Karpas-422 (cell line): Measurements from ENCODE around the gene N4BP3. TPM values are rescaled to one million over a fixed set of nuclear protein-coding genes. Genes with fewer than 3 reads are reported as not detected.

Experiments
- DNase-seq: peaks from one replicate; pipeline ENCODE4 v3.0.0-alpha.2; 2015
- H2AFZ ChIP-seq: fragments of 200-600 bp; sonication (generic); 2 replicates; pipeline ENCODE4 v1.6.1; 2014; ENCODE audit warnings: antibody characterized with exemption, low read length, mixed read lengths
- H3K27ac ChIP-seq: fragments of 200-600 bp; sonication (generic); 2 replicates; pipeline ENCODE4 v1.5.1; 2014; ENCODE audit warnings: mild to moderate bottlenecking, low read length, moderate library complexity
- H3K27me3 ChIP-seq: fragments of 200-600 bp; sonication (generic); 2 replicates; pipeline ENCODE4 v1.6.1; 2014; ENCODE audit warnings: low read length, mixed read lengths
- H3K36me3 ChIP-seq: fragments of 200-600 bp; sonication (generic); 2 replicates; pipeline ENCODE4 v1.6.1; 2014; ENCODE audit warnings: low read length, mixed read lengths; ENCODE audit not compliant: insufficient read depth
- H3K4me1 ChIP-seq: fragments of 200-600 bp; sonication (generic); 2 replicates; pipeline ENCODE4 v1.6.1; 2014; ENCODE audit warnings: mild to moderate bottlenecking, low read length, mixed read lengths
- H3K4me2 ChIP-seq: fragments of 200-600 bp; sonication (generic); 2 replicates; pipeline ENCODE4 v1.6.1; 2014; ENCODE audit warnings: low read length, low read depth, mild to moderate bottlenecking; ENCODE audit not compliant: poor library complexity, severe bottlenecking
- H3K4me3 ChIP-seq: fragments of 200-600 bp; sonication (generic); 2 replicates; pipeline ENCODE4 v1.5.1; 2014; ENCODE audit warnings: mild to moderate bottlenecking, antibody characterized with exemption, low read length, mixed read lengths
- H3K79me2 ChIP-seq: fragments of 200-600 bp; sonication (generic); 2 replicates; pipeline ENCODE4 v1.6.1; 2014; ENCODE audit warnings: mild to moderate bottlenecking, low read length, mixed read lengths
- H3K9ac ChIP-seq: fragments of 200-600 bp; sonication (generic); 2 replicates; pipeline ENCODE4 v1.6.0; 2014; ENCODE audit warnings: low read length
- H3K9me2 ChIP-seq: fragments of 200-600 bp; sonication (generic), shearing (Covaris generic); replicated peaks from 2 replicates; pipeline ENCODE4 v1.6.0; 2014; ENCODE audit warnings: mild to moderate bottlenecking, low read length, moderate library complexity; ENCODE audit not compliant: insufficient read depth
- H3K9me3 ChIP-seq: fragments of 300-700, 200-600 bp; sonication (generic); 2 replicates; pipeline ENCODE4 v1.6.1; 2014; ENCODE audit warnings: low read length, mixed read lengths
- H4K20me1 ChIP-seq: fragments of 200-600 bp; sonication (generic); 2 replicates; pipeline ENCODE4 v1.6.1; 2014; ENCODE audit warnings: mild to moderate bottlenecking, antibody characterized with exemption, low read length, low read depth; ENCODE audit not compliant: insufficient read depth
- total RNA-seq: library from RNA; depleted of rRNA; stranded (reverse); fragments of >200 nt; shearing (Covaris generic); gene quantifications from 2 replicates; pipeline ENCODE4 v1.2.3, GENCODE V29; 2014; ENCODE audit warnings: low replicate concordance

Gene N4BP3
- total RNA-seq, 1 experiment from 2014 or later, result 1.2 TPM

- no peaks in the 10 kb centered on the region for H4K20me1 ChIP-seq
- H3K9me3 ChIP-seq, result no peaks in the 10 kb centered on the region
- H3K79me2 ChIP-seq, result no peaks in the 10 kb centered on the region
- no peak overlapping the region for H3K9ac ChIP-seq
- no peaks in the 10 kb centered on the region for H3K36me3 ChIP-seq
- H3K27ac ChIP-seq, result no peak overlapping the region
- no peak for DNase-seq
- H3K4me3 ChIP-seq, result no peak overlapping the region
- no peaks in the 10 kb centered on the region for H3K9me2 ChIP-seq
- H3K4me1 ChIP-seq, result peaks cover 7% of the 10 kb centered on the region
- H3K4me2 ChIP-seq, result no peak overlapping the region
- no peaks in the 10 kb centered on the region for H3K27me3 ChIP-seq
- no peak overlapping the region for H2AFZ ChIP-seq
Measured at GRCh38 chr5:178106556-178107239, 6.6 kb upstream of the N4BP3 start.

- Histone ChIP-seq H3K79me2 (no peaks in the 10 kb centered on the region), H3K27me3 (no peaks in the 10 kb centered on the region; the same call in 1 of the 2 replicates), H4K20me1 (no peaks in the 10 kb centered on the region), H3K4me2 (no peak overlapping the region), H3K9me2 (no peaks in the 10 kb centered on the region), H3K9me3 (no peaks in the 10 kb centered on the region), H3K36me3 (no peaks in the 10 kb centered on the region), H3K9ac (no peak overlapping the region), H2AFZ (no peak overlapping the region), H3K27ac (no peak overlapping the region), H3K4me3 (no peak overlapping the region), H3K4me1 (peaks cover 7% of the 10 kb centered on the region)
- DNase-seq, result no peak
Measured at GRCh38 chr5:178107756-178108310, 5.5 kb upstream of the N4BP3 start.

- H3K4me1 ChIP-seq, result peaks cover 7% of the 10 kb centered on the region
- DNase-seq, result no peak
Measured at GRCh38 chr5:178108446-178108845, 4.9 kb upstream of the N4BP3 start.

GRCh38 chr5:178108966-178109365 lies 4.4 kb upstream of the N4BP3 start:
- peak; percentile 56 for DNase-seq
- H3K79me2 ChIP-seq, result no peaks in the 10 kb centered on the region
- no peaks in the 10 kb centered on the region for H4K20me1 ChIP-seq
- H3K9me2 ChIP-seq, result no peaks in the 10 kb centered on the region
- H3K9me3 ChIP-seq, result no peaks in the 10 kb centered on the region
- no peak overlapping the region for H3K4me2 ChIP-seq
- no peak overlapping the region for H3K4me3 ChIP-seq
- H3K9ac ChIP-seq, result no peak overlapping the region
- no peak overlapping the region for H3K27ac ChIP-seq
- H3K4me1 ChIP-seq, result peaks cover 10% of the 10 kb centered on the region
- no peaks in the 10 kb centered on the region for H3K36me3 ChIP-seq
- H3K27me3 ChIP-seq, result no peaks in the 10 kb centered on the region; the same call in 1 of the 2 replicates
- no peak overlapping the region for H2AFZ ChIP-seq

More at GRCh38 chr5:178108446-178108845, 4.9 kb upstream of the N4BP3 start:
- no peaks in the 10 kb centered on the region; the same call in 1 of the 2 replicates for H3K27me3 ChIP-seq
- H3K36me3 ChIP-seq, result no peaks in the 10 kb centered on the region
- no peaks in the 10 kb centered on the region for H3K79me2 ChIP-seq
- H3K27ac ChIP-seq, result no peak overlapping the region
- H3K4me2 ChIP-seq, result no peak overlapping the region
- H3K9ac ChIP-seq, result no peak overlapping the region
- H2AFZ ChIP-seq, result no peak overlapping the region
- H3K4me3 ChIP-seq, result no peak overlapping the region
- H4K20me1 ChIP-seq, result no peaks in the 10 kb centered on the region
- H3K9me2 ChIP-seq, result no peaks in the 10 kb centered on the region
- no peaks in the 10 kb centered on the region for H3K9me3 ChIP-seq

- H3K79me2 ChIP-seq, result no peaks in the 10 kb centered on the region
- no peak overlapping the region for H3K27ac ChIP-seq
- H3K4me2 ChIP-seq, result no peak overlapping the region
- no peak overlapping the region for H2AFZ ChIP-seq
- peaks cover 25% of the 10 kb centered on the region for H3K4me1 ChIP-seq
- H3K9ac ChIP-seq, result no peak overlapping the region
- H3K9me3 ChIP-seq, result no peaks in the 10 kb centered on the region
- no peaks in the 10 kb centered on the region for H3K36me3 ChIP-seq
- H4K20me1 ChIP-seq, result no peaks in the 10 kb centered on the region
- no peaks in the 10 kb centered on the region; the same call in 1 of the 2 replicates for H3K27me3 ChIP-seq
- H3K4me3 ChIP-seq, result no peak overlapping the region
- no peaks in the 10 kb centered on the region for H3K9me2 ChIP-seq
- DNase-seq, result no peak
Measured at GRCh38 chr5:178110511-178110910, 2.8 kb upstream of the N4BP3 start.

- H3K36me3 ChIP-seq, result no peaks in the 10 kb centered on the region
- H3K4me1 ChIP-seq, result peaks cover 39% of the 10 kb centered on the region
- no peaks in the 10 kb centered on the region for H3K9me2 ChIP-seq
- no peak overlapping the region for H3K9ac ChIP-seq
- no peaks in the 10 kb centered on the region for H3K79me2 ChIP-seq
- no peak for DNase-seq
- no peak overlapping the region for H2AFZ ChIP-seq
- H3K27me3 ChIP-seq, result no peaks in the 10 kb centered on the region; the same call in 1 of the 2 replicates
- no peaks in the 10 kb centered on the region for H4K20me1 ChIP-seq
- H3K27ac ChIP-seq, result no peak overlapping the region
- H3K4me3 ChIP-seq, result no peak overlapping the region
- no peaks in the 10 kb centered on the region for H3K9me3 ChIP-seq
- H3K4me2 ChIP-seq, result no peak overlapping the region
Measured at GRCh38 chr5:178111925-178112324, 1.4 kb upstream of the N4BP3 start.

GRCh38 chr5:178112545-178112944 lies 787 bp upstream of the N4BP3 start:
- Histone ChIP-seq H3K36me3 (no peaks in the 10 kb centered on the region), H3K79me2 (no peaks in the 10 kb centered on the region), H3K9ac (no peak overlapping the region), H4K20me1 (no peaks in the 10 kb centered on the region), H3K4me2 (no peak overlapping the region), H3K9me2 (no peaks in the 10 kb centered on the region), H3K4me3 (no peak overlapping the region), H3K9me3 (no peaks in the 10 kb centered on the region), H3K27ac (no peak overlapping the region), H3K4me1 (peaks cover 46% of the 10 kb centered on the region), H3K27me3 (no peaks in the 10 kb centered on the region; the same call in 1 of the 2 replicates), H2AFZ (no peak overlapping the region)
- no peak for DNase-seq

GRCh38 chr5:178113841-178114324 lies 551 bp downstream of the N4BP3 start:
- H3K9me2 ChIP-seq, result no peaks in the 10 kb centered on the region
- no peaks in the 10 kb centered on the region; the same call in 1 of the 2 replicates for H3K27me3 ChIP-seq

More at GRCh38 chr5:178113841-178114324, 551 bp downstream of the N4BP3 start:
- Histone ChIP-seq H4K20me1 (no peaks in the 10 kb centered on the region), H3K36me3 (no peaks in the 10 kb centered on the region), H3K9ac (peak overlapping the region; percentile 37), H2AFZ (peak overlapping the region; percentile 49; the same call in 1 of the 2 replicates), H3K79me2 (no peaks in the 10 kb centered on the region), H3K4me3 (peak overlapping the region; percentile 28; the same call in 1 of the 2 replicates), H3K4me1 (peaks cover 54% of the 10 kb centered on the region), H3K9me3 (no peaks in the 10 kb centered on the region), H3K27ac (no peak overlapping the region), H3K4me2 (peak overlapping the region; percentile 61)
- no peak for DNase-seq
